HEK293T (cell line): Measurements from ENCODE around the gene XPO1.

ENCODE experiments used
- CTCF ChIA-PET: fragments of 350-600 bp; formaldehyde crosslinking; extraction: SDS; loops from one replicate; lab custom pipeline; 2021; ENCODE audit warnings: antibody characterized with exemption, inconsistent platforms; lab: Yijun Ruan, JAX
- POLR2A ChIA-PET: fragments of 350-600 bp; formaldehyde crosslinking; extraction: SDS; loops from one replicate; lab custom pipeline; 2020; ENCODE audit warnings: antibody characterized with exemption, inconsistent platforms; lab: Yijun Ruan, JAX
- DNase-seq: peaks from one replicate; pipeline ENCODE4 v3.0.0; 2012; ENCODE audit warnings: mixed read lengths; ENCODE audit errors: extremely low spot score
- ARNT ChIP-seq: fragments of 450-650 bp; IDR thresholded peaks from 2 replicates; pipeline ENCODE4 v1.6.1; 2017; ENCODE audit warnings: mild to moderate bottlenecking
- BHLHE40 ChIP-seq: fragments of 450-650 bp; IDR thresholded peaks from 2 replicates; pipeline ENCODE4 v1.6.1; 2016; ENCODE audit warnings: mild to moderate bottlenecking, moderate library complexity, borderline replicate concordance
- CTBP1 ChIP-seq: fragments of 450-650 bp; IDR thresholded peaks from 2 replicates; pipeline ENCODE4 v1.6.1; 2016; ENCODE audit warnings: borderline replicate concordance
- ELF4 ChIP-seq: fragments of 450-650 bp; IDR thresholded peaks from 2 replicates; pipeline ENCODE4 v1.6.1; 2017; ENCODE audit warnings: antibody characterized with exemption
- FOXA1 ChIP-seq: fragments of 450-650 bp; IDR thresholded peaks from 2 replicates; pipeline ENCODE4 v1.6.1; 2016; ENCODE audit warnings: mild to moderate bottlenecking
- FOXK2 ChIP-seq: fragments of 450-650 bp; IDR thresholded peaks from 2 replicates; pipeline ENCODE4 v1.6.1; 2016; ENCODE audit warnings: mild to moderate bottlenecking
- FOXM1 ChIP-seq: fragments of 450-650 bp; IDR thresholded peaks from 2 replicates; pipeline ENCODE4 v1.6.1; 2017; ENCODE audit warnings: mild to moderate bottlenecking, borderline replicate concordance
- HDGF ChIP-seq: fragments of 450-650 bp; IDR thresholded peaks from 2 replicates; pipeline ENCODE4 v1.6.1; 2017; ENCODE audit warnings: antibody characterized with exemption, borderline replicate concordance
- L3MBTL2 ChIP-seq: fragments of 450-650 bp; conservative IDR thresholded peaks from 2 replicates; pipeline ENCODE4 v1.6.1; 2016; ENCODE audit warnings: mild to moderate bottlenecking
- LEF1 ChIP-seq: fragments of 450-650 bp; IDR thresholded peaks from 2 replicates; pipeline ENCODE4 v1.6.1; 2017; ENCODE audit warnings: mild to moderate bottlenecking, borderline replicate concordance
- NFRKB ChIP-seq: fragments of 450-650 bp; IDR thresholded peaks from 2 replicates; pipeline ENCODE4 v1.6.1; 2016; ENCODE audit warnings: mild to moderate bottlenecking, moderate library complexity
- SP1 ChIP-seq: fragments of 450-650 bp; IDR thresholded peaks from 2 replicates; pipeline ENCODE4 v1.6.1; 2017
- SUZ12 ChIP-seq: fragments of 450-650 bp; IDR thresholded peaks from 2 replicates; pipeline ENCODE4 v1.6.1; 2016; ENCODE audit warnings: mild to moderate bottlenecking
- TARDBP ChIP-seq: fragments of 450-650 bp; IDR thresholded peaks from 2 replicates; pipeline ENCODE4 v1.6.1; 2016
- ZNF384 ChIP-seq: fragments of 450-650 bp; IDR thresholded peaks from 2 replicates; pipeline ENCODE4 v1.6.1; 2016
- TF ChIP-seq, protein P1 (sequence below): fragments of 450-650 bp; IDR thresholded peaks from 2 replicates; pipeline ENCODE4 v1.6.1; 2016

The XPO1 gene

DNA sequence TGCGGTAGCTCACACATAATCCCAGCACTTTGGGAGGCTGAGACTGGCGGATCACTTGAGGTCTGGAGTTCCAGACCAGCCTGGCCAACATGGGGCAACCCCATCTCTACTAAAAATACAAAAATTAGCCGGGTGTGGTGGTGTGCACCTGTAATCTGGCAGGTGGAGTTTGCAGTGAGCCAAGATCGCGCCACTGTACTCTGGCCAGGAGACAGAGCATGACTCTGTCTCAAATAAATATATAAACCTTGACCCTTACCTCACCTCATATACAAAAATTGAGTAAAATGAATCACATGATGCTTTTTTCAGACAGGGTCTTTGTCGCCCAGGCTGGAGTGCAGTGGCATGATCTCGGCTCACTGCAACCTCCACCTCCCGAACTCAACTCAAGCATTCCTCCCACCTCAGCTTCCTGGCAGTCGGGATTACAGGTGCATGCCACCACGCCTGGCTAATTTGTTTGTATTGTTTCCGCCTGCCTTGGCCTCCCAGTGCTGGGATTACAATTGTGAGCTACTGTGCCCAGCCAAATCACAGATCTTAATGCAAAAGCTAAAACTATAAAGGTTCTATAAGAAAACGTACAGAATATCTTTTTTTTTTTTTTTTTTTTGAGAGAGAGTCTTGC lies 25.3 kb downstream of the XPO1 start:
- no peak for TF ChIP-seq L3MBTL2
- TF ChIP-seq SP1 = no peak
- TF ChIP-seq ZNF384 = no peak
- TF ChIP-seq TARDBP = no peak
- CTCF ChIA-PET = no interaction called here
- no peak for DNase-seq
- POLR2A ChIA-PET = interaction anchor here (0.8 to 1.0 kb wide), 2 partner anchors 17 to 25 kb away, joined by 3 read pairs; partner anchors contain the start of gene XPO1

DNA sequence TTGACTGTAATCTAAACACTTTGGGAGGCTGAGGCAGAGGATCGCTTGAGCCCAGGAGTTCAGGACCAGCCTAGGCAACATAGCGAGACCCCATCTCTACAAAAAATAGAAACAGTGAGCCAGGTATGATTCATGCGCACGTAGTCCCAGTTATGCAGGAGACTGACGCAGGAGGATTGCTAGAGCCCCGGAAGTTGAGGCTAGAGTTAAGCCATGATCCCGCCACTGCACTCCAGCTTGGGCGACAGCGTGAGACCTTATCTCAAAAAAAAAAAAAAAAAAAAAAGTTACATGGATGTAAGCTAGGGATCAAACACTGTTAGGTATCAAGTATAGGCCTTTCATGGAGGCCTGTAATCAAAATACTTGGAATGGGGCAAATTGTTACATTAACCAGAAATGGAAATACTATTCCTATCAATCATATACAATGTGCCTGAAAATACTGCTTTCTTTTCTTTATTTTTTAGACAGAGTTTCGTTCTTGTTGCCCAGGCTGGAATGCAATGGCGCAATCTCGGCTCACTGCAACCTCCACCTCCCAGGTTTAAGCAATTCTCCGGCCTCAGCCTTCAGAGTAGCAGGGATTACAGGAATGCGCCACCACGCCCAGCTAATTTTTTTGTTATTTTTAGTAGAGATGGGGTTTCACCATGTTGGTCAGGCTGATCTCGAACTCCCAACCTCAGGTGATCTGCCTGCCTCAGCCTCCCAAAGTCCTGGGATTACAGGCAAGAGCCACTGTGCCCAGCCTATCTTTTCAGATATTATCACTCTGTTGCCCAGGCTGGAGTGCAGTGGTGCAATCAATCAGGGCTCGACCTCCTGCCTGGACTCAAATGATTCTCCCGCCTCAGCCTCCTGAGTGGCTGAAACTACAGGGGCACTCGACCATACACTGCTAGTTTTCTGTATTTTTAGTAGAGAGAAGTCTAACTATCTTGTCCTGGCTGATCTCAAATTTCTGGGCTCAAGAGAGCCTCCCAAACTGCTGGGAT lies 27.2 kb downstream of the XPO1 start:
- DNase-seq = no peak
- TF ChIP-seq ELF4 (no peak), ZNF384 (no peak), L3MBTL2 (no peak), TARDBP (no peak), FOXM1 (no peak), HDGF (no peak), SP1 (no peak), FOXA1 (no peak), SUZ12 (no peak), CTBP1 (no peak), LEF1 (no peak), ARNT (no peak)
- TF ChIP-seq, protein P1, sequence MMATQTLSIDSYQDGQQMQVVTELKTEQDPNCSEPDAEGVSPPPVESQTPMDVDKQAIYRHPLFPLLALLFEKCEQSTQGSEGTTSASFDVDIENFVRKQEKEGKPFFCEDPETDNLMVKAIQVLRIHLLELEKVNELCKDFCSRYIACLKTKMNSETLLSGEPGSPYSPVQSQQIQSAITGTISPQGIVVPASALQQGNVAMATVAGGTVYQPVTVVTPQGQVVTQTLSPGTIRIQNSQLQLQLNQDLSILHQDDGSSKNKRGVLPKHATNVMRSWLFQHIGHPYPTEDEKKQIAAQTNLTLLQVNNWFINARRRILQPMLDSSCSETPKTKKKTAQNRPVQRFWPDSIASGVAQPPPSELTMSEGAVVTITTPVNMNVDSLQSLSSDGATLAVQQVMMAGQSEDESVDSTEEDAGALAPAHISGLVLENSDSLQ = no peak
- CTCF ChIA-PET = interaction anchor here (0.6 kb wide), 1 partner anchor 48 kb away, joined by 5 read pairs; no protein-coding TSS in a partner anchor
- POLR2A ChIA-PET = no interaction called here

DNA sequence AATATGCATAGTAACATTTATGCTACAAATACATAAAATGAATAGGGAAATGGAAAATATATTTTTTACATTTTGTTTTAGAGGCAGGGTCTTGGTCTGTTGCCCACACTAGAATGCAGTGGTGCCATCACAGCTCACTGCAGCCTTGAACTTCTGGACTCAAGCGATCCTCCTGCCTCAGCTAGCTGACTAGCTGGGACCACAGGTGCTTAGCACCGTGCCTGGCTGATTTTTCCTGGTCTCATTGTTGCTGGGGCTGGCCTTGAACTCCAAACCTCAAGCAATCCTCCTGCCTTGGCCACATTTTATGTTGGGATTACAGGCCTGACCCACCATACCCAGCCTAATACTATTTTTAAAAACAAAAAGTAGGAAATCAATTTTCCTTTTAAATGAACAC lies 33.2 kb downstream of the XPO1 start:
- TF ChIP-seq NFRKB = no peak
- TF ChIP-seq SP1 = no peak
- no peak for TF ChIP-seq ARNT
- TF ChIP-seq SUZ12 = no peak
- TF ChIP-seq FOXM1 = no peak
- TF ChIP-seq LEF1 = no peak
- TF ChIP-seq TARDBP = no peak
- no peak for TF ChIP-seq L3MBTL2
- TF ChIP-seq, protein P1 = no peak
- no peak for TF ChIP-seq HDGF
- no peak for TF ChIP-seq BHLHE40
- no peak for TF ChIP-seq CTBP1
- TF ChIP-seq FOXK2 = no peak
- no peak for TF ChIP-seq ELF4
- no peak for TF ChIP-seq ZNF384
- TF ChIP-seq FOXA1 = no peak
- CTCF ChIA-PET = no interaction called here
- POLR2A ChIA-PET = no interaction called here
- no peak for DNase-seq

DNA sequence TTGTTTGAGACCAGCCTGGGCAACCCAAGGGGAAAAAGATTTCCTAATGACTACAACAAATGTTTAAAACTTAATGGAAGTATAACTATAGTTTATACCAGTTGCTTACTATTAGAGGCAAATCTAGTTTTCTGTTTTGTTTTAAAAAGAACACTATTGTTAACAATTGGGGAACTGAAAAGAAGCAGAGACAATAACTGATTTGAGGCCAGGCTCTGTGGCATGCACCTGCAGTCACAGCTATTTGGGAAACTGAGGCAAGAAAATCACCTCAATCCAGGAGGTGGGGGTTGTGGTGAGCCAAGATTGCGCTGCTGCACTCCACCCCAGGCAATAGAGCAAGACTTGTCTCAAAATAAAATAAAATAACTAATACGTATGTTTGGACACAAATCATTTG lies 39.1 kb downstream of the XPO1 start:
- ChIA-PET CTCF (no interaction called here), POLR2A (no interaction called here)
- no peak for TF ChIP-seq LEF1
- TF ChIP-seq FOXA1 = no peak
- no peak for TF ChIP-seq CTBP1
- no peak for TF ChIP-seq L3MBTL2
- no peak for TF ChIP-seq NFRKB
- TF ChIP-seq ARNT = no peak
- TF ChIP-seq SP1 = no peak
- TF ChIP-seq BHLHE40 = no peak
- no peak for TF ChIP-seq ZNF384
- TF ChIP-seq, protein P1 = no peak
- no peak for TF ChIP-seq ELF4
- no peak for TF ChIP-seq FOXM1
- no peak for TF ChIP-seq SUZ12
- TF ChIP-seq FOXK2 = no peak
- no peak for TF ChIP-seq TARDBP
- no peak for TF ChIP-seq HDGF
- DNase-seq = no peak

DNA sequence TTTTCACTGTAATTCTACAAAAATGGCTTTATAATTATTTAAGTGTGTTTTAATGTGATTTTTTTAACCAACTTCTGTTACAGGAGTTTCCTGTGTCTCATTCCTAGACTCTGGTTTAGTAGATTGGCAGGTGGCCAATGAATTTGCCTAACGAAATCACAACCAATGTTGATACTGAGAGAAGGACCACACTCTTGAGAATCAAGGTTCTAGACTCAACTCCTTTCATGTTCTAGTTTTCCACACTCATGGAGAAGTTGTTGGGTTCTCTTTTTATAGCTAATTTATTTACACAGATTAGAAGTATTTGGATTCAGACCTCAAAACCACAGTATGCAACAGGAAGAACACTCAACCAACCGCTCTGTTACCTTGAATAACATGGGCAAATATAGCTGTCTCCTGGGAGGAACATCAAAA lies 44.6 kb downstream of the XPO1 start:
- no peak for TF ChIP-seq TARDBP
- no peak for TF ChIP-seq ZNF384
- TF ChIP-seq BHLHE40 = no peak
- TF ChIP-seq FOXK2 = no peak
- TF ChIP-seq, protein P1 = no peak
- no peak for TF ChIP-seq NFRKB
- TF ChIP-seq FOXA1 = no peak
- no peak for TF ChIP-seq HDGF
- no peak for TF ChIP-seq LEF1
- no peak for TF ChIP-seq CTBP1
- no peak for TF ChIP-seq ARNT
- POLR2A ChIA-PET = interaction anchor here (0.8 kb wide), 1 partner anchor 45 kb away, joined by 3 read pairs; the partner anchor contains the start of gene XPO1
- CTCF ChIA-PET = no interaction called here
- no peak for DNase-seq
